Fibroblast of peridontal ligament (primary cell): Measurements from ENCODE around the gene SUGP2.
"Not testable (repeated sequence)": the region's sequence is repeated elsewhere in the genome, so short reads cannot be mapped to it uniquely, and the experiment has no call there.

Experiments used
- DNase-seq: peaks from one replicate; pipeline ENCODE4 v3.0.0-alpha.2; 2010; ENCODE audit errors: extremely low read depth

Gene SUGP2

DNA sequence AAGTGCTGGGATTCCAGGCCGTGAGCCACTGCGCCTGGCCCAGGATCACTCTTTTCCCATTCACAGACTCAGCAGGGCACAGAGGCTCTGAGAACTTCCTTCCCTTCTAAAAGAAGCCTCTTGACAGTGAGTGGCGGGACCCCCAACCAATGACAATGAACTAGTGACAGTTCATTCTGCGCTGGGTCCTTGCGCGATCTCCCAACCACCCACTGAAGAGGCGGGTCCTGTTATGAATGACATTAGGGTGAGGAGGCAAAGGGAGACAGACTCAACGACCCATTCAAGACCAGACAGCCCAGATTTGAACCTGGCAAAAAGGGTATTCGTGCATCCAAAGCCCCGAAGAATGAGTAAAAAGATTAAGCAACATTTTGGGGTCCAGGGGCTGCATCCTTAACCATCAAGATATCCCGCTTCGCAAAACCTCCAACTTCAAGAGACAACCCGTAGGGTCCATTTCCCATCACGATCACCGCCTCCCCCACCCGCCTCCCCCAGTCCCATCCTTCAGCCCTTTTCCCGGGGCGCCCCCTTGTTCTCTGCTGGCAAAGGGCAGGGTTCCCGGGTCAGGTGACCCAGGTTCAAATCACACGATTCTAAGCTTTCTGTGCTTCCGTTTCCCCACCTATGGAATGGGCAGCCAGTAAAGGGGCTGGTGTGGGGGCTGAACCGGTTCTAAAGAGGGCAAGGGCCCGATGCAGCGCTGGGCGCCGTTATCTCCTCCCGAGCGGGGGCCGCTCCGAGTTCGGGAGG, 719 bp downstream of the SUGP2 start:
- peak; percentile 90 for DNase-seq

DNA sequence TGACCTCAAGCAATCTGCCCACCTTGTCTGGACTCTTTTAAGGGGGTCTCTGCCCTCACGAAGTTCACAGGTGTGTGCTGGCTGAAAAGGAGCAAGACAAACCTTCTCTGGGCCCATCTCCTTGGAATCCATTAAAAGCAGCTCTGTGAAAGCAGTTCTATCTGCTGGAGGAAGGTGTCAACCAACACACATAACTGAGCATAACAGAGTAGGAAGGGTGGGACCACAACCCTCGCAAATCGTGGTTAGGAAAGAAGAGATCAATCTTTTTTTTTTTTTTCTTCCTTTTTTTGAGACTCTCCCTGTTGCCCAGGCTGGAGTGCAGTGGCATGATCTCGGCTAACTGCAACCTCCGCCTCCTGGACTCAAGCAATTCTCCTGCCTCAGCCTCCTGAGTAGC, 1.4 kb downstream of the SUGP2 start:
- no peak for DNase-seq

DNA sequence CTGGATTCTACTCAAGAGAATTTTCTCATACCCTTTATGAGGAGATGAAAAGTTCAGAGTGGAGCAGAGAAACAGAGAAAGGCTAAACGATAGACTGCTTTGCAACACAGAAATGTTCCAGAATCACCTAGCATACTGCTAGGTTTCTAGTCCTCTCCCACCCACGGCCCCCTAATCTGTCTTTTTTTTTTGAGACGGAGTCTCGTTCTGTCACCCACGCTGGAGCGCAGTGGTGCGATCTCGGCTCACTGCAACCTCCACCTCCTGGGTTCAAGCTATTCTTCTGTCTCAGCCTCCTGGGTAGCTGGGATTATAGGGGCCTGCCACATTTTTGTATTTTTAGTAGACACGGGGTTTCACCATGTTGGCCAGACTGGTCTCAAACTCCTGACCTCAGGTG, 4.8 kb downstream of the SUGP2 start:
- DNase-seq, result no peak

DNA sequence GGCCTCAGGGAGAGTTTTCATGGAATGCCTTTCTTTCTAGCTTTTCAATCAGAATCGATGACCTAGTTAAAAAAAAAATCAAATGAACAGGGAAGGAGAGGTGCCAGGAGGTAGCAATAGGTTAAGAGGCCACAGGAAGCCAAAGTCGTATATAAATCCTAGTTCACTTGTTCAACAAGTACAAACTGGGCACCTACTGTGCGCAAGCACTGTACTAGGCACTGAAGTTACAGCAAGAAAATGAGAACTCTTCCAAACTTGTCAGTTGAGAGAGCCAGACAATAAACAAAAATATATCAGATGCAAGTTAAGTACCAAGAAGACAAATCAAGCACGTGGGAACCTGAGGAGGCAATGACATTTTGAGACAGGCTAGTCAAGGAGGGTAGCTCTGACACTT, 6.1 kb downstream of the SUGP2 start:
- DNase-seq, result no peak

DNA sequence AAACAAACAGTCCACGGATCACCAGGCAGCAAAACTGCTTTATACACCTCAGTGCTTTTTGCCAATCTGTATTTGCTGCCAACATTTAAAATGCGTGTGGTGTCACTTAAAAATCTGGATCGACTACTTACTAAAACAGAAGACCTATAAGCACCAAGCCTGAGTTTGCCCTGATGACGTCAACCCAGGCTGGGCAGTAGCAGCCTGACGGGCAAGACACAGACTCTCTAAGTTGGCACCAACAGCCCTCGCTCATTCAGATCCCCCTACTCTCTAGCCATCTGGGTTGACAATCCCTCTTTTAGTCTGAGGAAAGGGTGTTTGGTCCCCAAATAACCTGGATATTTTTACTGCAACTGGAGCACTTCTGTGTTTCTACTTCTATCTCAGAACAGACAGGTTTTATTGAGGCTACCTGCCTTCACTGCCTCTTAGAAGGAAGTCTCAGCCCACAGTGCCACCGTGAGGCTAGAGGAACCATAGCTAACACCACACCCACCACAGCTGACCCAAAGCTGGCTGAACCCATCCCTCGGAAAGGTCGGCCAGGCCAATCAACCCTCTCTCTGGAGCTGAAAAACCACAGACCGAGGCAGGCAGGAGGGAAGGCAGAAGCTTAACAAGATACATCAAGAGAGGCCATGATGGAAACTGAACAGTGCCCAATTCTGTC, 6.9 kb downstream of the SUGP2 start:
- DNase-seq, result peak; percentile 44

DNA sequence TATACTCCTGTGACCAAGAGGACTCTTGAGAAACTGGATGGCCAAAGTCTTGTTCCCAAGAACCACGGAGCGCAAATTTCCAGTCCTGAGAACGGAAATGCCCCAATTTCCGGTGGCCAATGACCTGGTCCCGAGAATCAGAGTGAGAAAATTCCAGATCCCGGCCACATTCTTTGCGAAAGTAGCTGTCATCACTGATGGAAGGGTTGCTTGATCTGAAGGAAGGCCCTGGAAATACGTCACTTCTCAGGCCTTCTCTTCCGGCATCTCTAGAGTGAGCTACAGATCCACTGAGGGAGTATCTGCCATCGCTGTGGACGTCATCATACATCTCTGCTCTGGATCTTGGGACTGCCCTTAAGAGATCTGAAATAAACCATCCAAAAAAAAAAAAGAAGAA, 7.5 kb downstream of the SUGP2 start:
- DNase-seq, result no peak

DNA sequence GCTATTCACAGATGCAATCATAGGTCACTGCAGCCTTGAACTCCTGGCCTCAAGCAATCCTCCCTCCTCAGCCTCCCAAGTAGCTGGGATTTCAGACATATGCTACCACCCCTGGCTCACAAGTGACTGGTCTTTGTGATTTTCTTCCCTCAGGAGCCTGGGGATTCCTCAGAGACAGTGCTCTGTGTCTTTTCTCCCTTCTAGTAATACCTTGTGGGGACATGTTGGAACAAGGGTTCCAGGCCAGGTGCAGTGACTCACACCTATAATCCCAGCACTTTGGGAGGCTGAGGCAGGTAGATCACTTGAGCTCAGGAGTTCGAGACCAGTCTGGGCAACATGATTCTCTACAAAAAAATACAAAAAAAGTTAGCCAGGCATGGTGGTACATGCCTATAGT, 9.9 kb downstream of the SUGP2 start:
- not testable (repeated sequence) for DNase-seq

DNA sequence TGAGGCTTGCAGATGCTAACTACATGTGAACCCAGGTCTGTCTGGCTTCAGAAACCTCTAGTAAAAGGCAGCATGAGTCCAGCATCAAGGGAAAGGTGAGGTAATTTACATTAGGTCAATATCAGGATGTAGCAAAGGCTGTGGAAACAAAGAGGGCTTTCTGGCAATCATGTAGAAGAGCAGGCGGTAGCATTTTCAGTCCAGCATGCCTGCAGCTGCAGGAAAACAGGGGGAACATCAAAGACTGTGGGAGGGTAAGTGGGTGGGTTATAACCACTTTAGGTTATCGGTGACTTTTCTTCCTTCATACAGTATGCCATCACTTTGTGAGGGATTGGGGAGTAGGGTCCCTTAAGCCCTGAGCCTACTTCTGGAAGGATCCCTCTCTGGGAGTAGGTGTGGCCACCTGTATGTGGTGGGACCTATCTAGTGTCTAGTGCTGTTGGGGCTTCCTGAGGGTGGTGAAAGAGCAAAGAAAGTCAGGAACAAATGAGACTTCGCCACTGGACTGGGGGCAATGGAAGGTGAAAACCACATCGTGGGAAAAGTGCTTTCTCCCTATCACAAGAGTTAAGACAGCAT, 10.8 kb downstream of the SUGP2 start:
- no peak for DNase-seq

DNA sequence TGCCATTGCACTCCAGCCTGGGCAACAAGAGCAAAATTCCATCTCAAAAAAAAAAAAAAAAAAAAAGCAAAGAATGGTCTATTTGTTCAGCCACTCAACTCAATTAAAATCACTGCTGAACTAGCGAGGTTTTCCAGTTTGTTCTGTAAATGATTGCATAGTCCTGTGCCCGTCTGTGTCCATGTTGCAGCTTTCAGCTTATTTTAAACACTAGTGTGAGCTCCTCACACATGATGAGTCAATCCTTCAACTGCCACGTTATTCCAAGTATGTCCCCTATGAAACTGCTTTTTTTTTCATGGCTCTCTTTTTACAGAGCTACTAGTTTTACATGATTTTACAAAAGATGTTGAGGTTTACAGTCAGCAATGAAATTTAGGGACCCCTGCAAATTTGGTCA, 12.2 kb downstream of the SUGP2 start:
- peak; percentile 77 for DNase-seq

DNA sequence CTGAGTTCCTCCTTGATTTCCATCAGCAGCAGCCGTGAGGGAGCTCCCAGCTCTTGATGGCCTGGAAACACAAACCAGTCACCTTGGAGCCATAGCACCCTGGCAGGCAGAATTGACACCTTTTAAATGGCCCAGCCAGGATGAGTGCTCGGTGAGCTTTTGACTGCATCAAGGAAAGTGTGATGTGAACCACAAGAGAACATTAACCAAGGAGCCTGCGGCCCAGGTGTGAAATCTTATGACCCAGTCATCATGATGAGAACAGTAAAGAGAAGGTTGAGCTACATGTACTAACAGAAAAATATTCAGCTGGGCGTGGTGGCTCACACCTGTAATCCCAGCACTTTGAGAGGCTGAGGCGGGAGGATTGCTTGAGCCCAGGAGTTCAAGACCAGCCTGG, 22.8 kb downstream of the SUGP2 start:
- DNase-seq, result no peak

DNA sequence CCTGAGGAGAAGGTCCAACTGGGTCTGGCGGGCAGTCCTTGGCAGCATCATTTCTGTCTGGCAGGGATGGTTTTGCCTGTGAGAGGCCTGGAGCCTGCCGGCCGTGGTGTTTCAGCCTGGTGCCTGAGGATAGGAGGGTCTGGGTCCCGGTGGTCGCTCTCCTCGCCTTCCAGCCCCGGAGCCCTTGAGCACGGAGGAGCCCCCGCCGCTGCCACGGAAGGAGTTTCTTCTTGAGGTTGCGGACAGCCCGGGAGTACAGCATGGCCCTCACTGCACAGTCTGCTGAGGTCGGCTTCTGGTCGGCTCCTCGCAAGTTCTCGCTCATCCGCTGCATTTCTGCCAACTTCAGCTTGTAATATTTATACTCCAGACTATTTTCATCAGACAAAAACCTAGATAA, 23.4 kb downstream of the SUGP2 start:
- DNase-seq, result no peak

DNA sequence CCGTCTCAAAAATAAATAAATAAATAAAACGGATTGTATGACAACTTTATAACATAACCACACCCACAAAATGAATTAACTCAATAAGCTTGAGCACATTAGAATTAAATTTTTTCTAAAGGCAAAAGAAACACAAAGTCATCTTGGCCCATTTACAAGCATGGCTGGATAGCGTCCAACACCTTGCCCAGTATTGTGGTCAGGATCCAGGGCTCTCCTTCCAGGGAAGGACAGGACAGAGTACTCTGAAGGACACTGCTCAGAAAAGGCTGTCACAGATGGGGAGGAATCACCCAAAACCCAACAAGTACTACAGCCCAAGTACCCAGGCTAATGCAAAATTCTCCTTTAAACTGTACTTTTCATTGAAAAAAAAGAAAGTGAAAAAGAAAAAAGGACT, 27.1 kb downstream of the SUGP2 start:
- DNase-seq, result peak; percentile 23

DNA sequence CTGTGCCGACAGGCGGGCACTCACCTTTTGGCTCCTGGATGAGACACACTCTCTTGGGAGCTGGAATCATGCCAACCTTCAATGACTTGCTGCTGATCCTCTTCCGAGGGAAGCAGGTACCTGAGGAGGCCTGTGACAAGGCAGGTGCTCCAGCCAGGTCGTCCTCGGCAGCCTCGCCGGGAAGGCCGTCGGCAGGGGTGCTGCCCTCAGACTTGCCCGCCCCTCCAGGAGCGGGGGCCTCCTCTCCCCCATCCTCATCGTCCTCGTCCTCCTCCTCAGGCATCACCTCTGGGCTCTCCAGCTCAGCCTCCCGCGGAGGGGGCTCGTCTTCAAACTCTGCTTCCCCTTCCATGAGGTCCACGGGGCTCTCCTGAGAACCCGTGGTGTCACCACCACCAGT, 29.2 kb downstream of the SUGP2 start:
- DNase-seq, result no peak

DNA sequence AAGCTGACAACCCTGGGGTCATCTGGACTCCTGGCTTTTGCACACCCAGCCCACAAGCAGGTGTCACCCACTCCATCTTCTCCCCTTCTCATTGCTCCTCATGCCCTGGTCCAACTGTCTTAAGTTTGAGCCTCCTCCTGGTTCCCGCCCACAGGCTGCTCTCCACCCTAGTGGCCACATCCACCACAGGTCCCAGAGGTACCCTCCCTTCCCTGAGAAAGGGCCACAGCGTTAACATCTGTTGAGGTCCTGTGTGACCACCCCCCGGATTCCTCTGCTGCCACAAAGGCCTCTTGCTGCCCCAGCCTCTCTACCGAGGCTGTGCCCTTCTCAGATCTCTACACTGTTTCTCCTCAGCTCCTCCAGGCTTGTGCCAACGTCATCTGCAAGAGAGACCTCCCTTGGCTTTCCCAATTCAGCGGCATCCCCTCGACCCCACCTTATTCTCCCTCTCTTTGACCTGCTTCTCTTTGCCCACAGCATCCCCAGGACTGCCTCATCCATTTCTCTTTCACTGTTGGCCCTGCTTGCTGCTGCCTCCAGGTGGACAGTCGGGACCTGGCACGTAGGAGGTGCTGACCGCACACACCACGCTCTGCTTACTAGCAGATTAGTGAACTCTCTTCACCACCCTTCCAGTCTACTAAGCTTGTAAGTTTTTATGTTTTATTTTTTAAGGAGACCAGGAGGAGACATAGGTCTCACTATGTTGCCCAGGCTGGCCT, 33.3 kb downstream of the SUGP2 start:
- no peak for DNase-seq

DNA sequence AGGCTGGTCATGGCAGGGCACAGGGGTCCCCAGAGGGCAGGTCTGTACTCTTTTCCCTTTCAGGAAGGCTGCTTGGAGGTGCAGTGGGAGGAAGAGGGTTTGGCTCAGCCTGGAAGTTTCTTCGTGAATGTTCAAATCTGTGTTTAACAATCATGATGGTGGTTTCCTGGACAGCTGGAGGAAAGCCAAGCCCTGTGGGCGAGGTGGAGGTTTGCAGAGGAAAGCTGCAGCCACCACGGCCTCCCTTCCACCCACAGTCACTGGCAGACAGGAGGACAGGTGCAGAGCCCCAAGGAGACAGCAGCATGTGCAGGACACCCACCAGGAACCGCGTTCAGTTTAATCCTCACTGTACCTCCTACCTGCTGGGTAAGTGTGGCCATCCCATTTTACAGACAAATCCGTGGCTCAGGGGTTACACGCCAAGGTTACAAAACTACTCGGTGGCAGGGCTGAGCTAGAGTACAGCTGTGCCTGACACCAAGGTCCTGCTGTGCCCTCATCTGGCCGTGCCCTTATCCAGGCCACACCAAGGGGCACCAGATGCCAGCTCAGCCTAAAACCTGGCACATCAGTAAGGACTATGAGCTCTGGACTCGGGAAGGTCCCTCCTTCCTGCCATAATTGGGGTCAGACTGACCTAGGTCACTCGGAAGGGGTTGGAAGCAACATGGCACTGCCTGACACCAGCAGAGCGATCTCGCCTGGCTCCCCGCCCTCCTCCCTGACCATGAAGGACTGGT, 34.1 kb downstream of the SUGP2 start:
- no peak for DNase-seq

DNA sequence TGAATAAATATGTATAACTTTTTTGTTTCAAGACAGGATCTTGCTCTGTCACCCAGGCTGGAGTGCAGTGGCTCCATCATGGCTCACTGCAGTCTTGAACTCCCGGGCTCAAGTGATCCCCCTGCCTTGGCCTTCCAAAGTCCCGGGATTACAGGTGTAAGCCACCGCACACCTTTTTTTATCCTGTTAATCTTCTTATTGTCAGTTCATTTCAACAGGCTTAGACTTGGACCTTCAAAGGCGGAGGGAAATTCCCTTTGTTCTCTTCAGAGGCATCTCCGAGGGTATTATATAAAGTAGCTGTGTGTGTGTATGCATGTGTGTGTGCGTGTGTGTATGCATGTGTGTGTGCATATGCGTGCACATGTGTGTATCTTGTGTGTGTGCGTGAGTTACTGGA, 35.0 kb downstream of the SUGP2 start:
- DNase-seq, result no peak

DNA sequence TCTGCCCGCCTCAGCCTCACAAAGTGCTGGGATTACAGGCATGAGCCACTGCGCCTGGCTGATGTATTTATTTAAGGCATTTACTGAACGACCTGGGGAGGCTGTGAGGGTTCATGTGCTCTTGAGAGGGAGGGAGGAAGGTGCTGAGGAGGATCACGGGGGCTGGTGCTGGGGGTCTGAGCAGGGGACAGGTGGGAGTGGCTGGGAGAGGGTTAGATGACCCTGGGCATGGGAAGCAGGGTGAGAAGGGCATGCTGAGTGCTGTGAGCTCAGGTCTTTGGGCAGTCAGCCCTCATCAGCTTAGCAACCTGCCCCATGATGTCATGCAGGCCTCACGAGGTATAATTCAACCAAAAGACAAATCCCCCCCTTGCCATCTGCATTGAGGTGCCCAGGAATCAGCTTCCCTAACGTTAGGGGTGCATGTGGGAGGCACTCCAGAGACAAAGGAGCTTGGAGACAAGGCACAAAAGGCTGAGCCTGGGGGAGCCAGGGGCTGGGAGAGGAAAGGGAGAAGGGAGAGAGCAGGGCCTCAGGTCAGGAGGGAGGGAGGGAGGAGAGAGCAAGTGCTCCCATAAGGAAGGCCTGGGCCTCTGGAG, 36.4 kb downstream of the SUGP2 start:
- DNase-seq, result no peak

DNA sequence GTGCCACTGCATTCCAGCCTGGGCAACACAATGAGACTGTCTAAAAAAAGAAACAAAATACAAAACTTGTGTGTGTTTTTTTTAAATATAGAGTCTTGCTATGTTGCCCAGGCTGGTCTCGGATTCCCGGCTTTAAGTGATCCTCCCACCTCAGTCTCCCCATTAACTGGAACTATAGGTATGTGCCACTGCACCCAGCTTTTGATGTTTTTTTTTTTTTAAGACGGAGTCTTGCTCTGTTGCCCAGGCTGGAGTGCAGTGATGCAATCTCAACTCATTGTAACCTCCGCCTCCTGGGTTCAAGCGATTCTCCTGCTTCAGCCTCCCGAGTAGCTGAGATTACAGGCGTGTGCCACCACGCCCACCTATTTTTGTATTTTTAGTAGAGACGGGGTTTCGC, 37.0 kb downstream of the SUGP2 start:
- no peak for DNase-seq

DNA sequence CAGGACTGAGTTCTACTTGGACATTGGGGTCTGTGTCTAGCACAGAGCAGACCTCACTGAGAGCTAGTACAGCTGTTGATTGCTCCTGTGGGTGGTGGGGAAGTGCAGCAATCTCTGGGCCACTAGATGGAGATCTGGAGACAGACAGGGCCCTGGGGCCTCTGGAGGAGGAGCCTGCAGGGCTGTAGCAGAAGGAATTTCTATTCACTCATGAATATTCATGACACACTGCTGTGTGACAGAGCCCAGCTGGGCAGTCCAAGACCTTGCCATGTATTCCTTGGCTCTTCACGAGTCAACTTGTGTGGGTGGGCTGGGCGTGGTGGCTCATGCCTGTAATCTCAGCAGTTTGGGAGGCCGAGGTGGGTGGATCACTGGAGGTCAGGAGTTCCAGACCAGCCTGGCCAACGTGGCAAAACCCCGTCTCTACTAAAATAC, 37.5 kb downstream of the SUGP2 start:
- peak; percentile 78 for DNase-seq

DNA sequence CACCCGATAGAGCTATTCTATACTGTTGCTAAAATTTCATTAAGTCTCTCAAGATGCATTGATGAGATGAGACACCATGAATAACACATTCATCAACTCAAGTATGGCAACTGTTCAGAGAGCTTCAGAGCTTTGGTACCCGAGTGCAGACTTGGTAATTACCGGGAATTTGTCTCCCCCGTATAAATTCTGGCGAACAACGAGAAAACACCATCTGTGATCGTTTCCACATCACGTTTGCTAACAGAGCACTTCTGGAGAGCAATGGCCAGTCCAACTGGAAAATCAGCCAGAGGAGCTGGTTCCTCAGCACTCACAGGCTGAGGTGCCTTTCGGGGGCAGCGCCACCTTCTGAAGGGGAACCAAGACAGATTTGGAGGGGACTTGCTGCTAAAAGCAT, 40.2 kb downstream of the SUGP2 start:
- no peak for DNase-seq

DNA sequence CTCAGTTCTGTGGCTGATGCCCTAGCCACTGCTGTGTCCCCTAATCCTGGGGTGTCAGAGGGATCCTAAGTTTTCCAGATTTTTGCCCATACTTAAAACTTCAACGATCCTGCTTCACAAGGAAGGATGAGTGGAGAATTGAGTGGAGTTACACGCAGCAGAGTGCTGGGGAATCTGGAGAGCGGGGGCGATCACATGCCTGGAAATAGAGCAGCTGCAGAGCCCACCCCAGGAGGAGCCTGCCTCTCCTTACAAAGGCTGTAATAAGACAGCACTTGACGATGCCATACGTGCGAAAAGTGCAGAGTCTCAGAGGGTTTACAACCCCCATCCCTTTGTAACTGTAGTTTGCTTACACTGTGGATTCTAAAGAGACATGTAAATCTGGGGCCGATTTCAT, 40.6 kb downstream of the SUGP2 start:
- DNase-seq, result no peak
